Adrenal gland (tissue), 5 donors: ENCODE measurements around the gene DLEU7.

ENCODE experiments used
- CTCF ChIP-seq, 6 experiments: fragments of 450-650 bp in 4 of 6; fragments of 200-600 bp in 2 of 6; sonication (generic) in 1 of 6; IDR thresholded peaks; 1 replicate in 5 of 6; 2 replicates in 1 of 6; pipeline versions ENCODE4 v1.5.1 to v1.8.0; 2016 to 2021; ENCODE audit warnings: antibody characterized with exemption in 6 of 6, mild to moderate bottlenecking in 2 of 6, moderate library complexity in 1 of 6
- POLR2A ChIP-seq, 2 donors: fragments of 450-650 bp; IDR thresholded peaks; one replicate each; pipeline ENCODE4 v1.6.1; 2017; ENCODE audit warnings: antibody characterized with exemption in 2 of 2, mild to moderate bottlenecking in 2 of 2, moderate library complexity in 1 of 2
- donor health status: DM: no; HTN: no; CAD: no.

DNA sequence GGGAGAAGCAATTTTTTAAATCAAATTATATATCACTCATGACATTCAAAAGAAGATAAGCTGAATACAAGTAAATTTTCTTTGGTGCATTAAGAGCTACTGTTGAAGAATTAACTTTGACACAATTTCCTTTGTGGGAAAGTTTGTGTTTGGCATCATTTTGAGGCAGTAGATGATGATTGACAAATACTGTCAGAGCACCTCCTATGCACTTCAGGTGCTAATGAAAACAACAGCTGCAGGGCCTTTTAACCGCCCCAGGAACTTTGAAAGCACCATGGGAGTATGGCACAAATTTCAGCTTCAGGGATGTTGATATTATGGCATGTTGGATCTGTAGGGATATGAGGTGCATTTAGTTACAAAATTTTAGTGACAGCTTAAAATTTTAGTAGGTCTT, 21.0 kb upstream of the DLEU7 start:
- TF ChIP-seq CTCF (IDR thresholded peaks at IDR 0.05) (no peak), POLR2A (IDR thresholded peaks at IDR 0.05) (no peak)
